ENCODE data around the gene CDC25B.

Gene CDC25B

DNA sequence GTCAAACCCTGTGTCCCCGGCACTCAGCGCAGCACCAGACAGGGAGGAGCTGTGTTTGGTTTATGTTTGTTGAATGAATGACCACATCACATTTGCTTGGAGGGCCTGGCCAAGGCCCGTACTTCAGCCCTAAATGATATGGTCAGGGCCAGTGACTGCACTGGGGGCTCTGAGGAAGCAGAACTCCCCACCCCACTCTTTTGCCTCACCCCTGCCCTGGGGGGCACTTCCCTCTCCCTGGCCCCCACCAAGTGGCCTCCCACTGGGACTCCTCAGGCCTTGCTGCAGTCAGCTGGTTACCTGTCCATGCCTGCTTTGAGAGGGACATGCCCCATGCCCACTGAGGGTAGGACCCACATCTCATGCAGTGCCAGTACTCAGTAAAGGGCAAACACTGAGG lies 31.5 kb upstream of the CDC25B start:
- DNase-seq, result no peak

DNA sequence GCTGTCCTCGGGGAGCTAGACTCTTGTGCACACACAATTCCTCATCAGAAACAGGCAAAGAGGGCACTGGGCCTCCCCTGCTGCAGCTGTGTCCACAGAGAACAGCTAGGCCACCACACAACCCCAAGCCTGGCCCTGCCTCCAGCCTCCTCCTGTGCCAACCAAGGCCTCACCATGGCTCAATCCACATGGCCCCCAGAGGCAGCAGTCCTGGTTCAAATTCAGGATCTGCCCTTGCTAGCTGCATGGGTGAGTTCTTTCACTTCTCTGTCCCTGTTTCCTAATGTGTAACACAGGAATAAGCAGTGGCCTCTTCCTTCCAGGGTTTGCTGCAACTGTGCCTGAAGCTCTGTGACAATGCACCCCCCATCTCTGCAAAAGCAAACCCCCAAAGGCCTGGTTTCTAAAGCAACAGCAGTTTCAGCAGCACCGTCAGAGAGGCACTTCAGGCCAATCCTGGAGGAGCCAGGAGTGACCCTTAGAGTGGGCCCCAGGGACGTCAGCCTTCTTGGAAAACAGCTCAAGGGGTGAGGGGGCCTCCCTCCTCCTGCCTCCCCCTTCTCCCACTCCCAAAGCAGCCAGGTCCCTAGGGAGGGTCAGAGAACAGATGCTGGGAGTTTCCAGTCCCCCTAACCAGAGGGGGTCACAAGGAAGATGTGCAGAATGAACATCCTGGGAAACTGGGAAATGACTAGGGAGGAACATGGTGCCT lies 30.8 kb upstream of the CDC25B start:
- no peak for DNase-seq

DNA sequence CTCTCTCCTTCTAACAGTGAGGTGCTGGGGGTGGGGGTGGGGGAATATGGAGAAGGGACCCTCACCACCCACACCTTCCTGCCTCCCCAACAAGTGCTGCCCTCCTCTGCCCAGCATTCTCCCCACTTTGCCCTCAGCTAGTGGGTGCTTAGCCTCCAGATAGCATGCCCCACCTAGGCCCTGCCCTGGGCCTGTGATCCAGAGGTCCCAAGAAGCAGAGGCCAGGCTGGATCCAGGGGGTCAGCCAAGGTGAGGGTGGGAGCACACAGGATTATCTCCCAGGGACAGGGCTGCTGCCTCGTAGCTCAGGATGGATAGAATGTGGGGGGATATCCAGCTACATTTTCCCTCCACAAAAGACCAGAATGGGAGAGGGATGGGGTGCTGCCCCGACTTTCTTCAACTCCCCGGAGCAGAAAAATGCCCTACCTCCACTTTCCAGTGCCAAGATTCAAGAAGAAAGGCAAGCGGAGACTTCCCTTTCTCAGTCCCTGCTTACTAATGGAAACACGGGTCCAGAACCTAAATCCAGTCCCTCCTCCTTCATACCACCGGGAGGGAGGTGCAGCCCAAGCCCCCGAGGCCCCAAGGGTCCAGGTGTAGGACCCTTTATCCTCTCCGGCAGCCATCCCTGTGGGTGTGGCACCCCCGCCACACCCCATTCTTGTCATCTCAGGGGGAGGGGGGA lies 29.5 kb upstream of the CDC25B start:
- no peak for DNase-seq

DNA sequence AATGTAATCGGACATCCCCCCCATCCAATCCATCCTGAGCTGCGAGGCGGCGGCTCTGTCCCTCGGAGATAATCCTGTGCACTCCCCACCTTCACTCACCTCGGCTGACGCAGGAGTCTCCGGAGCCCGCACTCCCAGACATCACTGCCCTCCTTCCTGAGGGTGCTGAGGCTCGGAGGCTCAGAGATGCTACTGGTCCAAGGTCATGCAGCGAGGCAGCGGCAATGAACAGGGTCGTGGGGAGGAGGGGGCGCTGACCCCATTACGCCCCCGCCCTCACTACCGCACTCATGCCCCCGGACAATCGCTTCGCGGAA lies 29.0 kb upstream of the CDC25B start:
- no peak for DNase-seq

DNA sequence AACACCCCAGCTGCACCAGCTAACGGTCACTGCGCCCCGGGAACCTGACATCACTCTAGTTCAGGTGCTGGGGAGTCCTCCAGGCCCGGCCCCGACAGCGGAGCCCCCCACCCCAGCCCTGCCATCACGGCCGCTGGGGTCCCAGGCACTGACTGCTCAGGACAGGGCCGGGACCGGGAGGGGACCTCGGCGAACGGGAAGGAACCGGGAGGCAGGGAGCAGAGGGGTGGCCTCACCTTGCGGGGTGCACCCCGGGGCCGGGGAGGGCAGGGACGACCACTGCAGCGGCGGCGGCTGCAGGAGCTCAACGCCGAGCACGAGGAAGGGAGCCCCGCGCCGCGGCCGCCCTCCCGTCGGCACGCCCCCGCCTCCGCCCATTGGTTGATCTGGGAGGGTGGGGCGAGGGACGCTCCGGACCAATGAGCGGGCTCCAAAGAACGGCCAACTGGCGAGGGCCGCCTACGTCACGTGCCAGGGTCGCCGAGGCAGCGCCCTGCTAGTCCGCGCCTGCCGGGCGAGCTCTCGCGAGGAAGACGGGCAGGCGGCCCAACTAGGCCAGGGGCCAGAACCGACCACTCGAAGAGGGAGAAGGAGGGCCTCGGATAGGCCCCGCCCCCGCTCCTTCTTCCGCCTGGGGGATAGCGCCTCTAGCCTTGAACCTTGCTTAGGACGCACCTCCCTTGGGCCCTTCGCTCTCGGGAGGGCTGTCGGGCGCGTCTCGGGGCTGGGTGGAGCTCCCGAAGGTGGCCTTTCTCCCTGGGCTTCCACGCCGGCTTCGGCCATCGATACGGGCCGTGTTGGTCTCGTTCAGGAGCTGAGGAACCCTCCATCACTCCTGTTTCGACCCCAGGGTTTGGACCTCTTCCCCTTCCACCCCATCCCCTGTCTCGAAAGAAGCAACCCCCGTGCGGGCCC lies 28.4 kb upstream of the CDC25B start, which contains the start of gene ADISSP:
TSS of gene ADISSP (minus strand) at position 327 of the 915 bp plus-strand sequence. CDS start 7,653 bp downstream, outside the sequence.
- peak; percentile 97 for DNase-seq

DNA sequence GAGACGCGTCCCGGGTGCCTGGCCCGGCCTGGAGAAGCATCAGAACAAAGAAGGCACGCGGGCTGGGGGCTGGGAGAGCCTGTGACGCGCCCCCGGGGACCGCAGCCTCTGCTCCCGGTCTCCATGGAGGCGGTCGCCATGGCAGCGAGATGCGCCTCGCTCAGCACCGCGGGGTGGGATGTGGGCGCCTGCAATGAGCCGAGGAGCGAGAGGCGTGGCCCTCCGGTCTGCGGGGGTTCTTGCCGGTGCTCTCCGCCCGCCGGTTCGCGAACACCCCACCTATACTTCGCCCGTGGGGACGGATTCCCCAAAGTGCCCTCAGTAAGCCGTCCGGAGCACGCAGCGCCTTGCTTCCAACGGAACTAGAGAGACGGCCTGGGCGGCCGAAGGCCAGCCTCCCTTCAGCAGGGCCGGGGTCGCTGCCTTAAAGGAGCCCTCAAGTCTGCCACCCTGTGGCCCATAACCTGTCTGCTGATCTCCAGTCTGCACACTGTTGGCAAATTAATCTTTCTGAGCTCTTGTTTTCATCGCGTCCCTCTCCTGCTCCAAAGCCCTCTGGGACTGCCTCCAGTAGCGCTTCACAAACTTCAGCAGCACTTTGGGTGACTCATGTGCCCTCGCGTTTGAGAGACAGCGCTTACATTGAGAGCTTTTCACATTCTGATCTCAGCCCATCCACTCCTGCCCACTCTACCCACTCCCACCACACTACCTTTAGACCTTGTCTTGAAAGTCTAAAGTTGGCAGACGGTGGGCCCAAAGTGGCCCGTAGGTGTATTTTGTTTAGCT lies 27.6 kb upstream of the CDC25B start:
- DNase-seq, result peak; percentile 73

DNA sequence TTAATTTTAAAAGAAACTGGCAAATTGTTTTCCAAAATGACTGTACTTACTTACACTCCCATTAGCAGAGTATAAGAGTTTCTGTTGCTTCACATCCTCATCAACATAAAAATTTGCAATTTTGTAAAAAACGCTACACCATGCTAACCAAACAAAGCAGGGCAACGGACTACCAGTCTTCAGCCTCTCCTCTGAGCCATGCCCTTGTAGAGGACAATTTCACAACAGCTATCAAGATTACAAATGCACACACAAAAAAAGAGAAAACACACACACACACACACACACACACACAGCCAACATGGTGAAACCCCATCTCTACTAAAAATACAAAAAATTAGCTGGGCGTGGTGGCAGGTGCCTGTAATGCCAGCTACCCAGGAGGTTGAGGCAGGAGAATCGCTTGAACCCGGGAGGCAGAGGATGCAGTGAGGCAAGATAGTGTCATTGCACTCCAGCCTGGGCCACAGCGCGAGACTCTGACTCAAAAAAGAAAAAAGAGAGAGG lies 24.5 kb upstream of the CDC25B start:
- no peak for DNase-seq

DNA sequence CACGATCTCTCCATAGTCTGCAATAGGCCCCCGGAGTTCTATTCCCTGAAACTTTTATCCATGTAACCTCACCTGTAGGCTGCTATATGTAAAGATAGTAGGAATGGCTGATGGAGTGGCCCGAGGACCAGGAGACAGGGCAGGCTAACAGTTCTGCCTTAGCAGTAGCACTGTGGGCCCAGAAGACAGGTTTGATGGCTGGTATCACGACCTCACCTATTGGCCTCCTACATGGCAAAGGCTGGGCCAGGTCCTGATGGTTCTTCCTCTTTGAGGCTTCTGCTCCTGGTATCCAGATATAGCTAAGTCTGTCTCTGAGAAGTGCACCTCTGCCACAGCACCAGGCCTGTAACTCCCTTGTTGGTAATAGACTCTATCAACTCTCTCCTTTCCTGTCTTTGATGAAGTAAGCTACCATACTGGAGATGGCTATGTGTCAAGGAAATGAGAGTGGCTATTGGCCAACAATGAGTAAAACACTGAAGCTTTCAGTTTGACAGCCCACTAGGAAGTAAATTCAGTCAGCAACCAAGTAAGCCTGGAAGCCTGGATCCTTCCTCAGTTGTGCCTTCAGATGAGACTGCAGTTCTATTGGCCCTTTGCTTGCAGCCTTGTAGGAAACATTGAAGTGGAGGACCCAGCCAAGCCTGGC lies 20.5 kb upstream of the CDC25B start:
- DNase-seq, result no peak

DNA sequence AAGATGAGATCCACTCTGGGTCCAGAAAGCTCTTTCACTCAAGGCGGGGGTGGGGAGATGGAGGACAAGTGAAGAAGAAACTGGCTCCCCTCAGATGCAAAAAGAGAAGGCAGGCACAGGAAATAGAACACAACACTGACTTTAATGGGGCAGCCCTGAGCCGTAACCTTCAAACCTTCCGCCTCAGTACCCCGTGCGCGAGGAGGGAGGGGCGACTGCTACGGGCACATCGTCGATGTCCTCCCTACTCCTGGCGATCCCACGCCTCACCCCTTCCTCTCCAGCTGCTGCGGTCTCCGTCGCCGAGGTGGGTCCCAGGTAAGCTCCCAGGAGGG lies 18.8 kb upstream of the CDC25B start:
- DNase-seq, result no peak

DNA sequence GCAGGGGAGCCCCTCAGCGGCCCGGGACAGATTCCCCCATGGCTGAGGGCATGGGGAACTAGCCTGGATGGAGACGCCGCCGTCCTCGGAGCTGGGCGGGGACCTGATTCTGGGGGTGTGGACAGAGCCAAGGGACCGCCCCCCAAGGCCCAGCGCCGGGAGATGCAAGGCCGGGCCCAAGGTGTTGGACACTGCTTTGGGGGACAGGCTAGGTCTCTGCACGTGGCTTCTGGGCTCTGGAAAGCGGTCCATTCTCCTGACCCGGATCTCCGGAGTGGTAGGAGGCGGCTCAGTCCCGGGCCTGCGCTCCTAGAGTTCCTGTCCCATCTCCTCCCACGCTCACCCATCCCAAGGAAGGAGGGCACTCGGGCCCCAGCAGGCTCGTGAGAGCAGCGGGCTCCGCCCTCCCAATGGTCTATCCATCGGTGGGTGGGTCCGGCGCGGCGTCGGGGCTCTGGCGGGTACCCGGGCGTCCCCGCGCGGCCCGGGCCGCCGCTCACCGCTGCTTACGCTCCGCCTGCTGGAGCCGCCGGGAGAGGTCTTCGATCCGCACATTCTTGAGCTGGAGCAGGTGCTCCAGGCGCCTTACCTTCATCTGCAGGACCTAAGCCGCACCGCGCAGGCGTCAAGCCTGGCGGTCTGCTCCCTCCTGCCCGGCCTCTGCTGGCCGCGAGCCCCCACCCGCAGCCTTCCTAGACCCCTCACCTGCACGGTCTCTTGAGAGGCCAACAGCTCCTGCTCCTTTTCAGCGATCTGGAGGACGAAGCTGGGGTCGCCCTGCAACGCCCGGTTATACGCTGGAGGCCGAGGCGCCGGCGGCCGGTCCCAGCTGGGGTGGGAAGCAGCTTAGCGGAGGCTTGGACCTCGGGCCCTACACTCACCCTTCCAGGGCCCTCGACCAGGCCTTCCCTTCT lies 18.1 kb upstream of the CDC25B start:
- peak; percentile 47 for DNase-seq

DNA sequence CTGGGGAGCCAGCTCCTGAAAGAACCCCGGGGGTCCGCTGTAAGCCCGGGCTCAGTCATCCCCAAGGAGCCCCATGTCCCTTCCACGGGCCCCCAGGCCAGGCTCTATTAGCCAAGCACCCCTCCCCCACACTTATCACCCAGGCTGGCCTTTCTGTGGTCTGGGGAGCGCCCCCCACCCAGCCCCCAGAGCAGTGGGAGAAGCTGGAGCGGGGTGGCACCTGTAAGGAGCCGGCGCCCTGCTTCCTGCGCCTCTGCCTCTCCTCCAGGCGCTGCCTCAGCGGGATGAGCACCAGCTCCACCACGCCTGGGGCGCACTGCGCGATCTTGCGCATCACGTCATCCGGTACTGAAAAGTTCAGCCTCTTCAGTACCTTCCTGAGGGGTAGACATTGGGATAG lies 17.1 kb upstream of the CDC25B start:
- no peak for DNase-seq

DNA sequence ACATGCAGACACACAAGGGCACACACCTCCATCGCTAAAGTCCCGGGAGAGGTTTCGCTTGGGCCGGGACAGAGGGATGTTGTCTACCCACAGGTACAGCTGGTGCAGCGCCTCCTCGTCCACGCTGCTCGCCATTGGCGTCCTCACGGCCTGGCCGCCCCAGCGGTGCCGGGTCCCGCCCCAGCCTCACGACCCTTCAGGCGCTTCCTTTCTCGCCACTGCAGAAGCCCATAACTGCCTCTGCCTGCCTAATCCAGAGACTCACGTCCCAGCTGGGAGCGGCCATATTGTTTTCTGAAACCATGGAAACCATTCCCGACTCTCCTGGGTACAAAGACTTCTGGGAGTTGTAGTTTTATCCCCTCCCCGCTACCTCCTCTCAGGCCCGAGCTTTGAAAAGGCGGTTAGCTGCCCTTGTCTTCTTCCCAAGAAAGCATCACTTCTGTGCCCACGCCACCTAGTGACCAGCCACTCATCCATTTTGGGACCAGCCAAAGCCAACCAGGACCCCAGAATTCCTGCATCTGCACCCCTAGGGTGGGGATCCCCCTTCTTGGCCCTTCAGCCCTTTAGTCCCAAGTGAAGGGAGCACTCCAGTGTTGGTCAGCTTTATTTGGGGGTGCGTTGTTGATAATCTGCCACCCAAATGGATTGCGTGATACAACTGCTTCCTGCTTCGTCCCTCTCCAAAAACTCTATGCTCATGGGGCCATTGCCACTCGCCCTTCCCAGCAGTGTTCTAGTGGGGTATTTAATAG lies 14.8 kb upstream of the CDC25B start, which contains the start of gene SPEF1:
TSS of gene SPEF1 (minus strand) at position 296 of the 758 bp plus-strand sequence. CDS start at position 135, 161 bp downstream.
- DNase-seq, result no peak

DNA sequence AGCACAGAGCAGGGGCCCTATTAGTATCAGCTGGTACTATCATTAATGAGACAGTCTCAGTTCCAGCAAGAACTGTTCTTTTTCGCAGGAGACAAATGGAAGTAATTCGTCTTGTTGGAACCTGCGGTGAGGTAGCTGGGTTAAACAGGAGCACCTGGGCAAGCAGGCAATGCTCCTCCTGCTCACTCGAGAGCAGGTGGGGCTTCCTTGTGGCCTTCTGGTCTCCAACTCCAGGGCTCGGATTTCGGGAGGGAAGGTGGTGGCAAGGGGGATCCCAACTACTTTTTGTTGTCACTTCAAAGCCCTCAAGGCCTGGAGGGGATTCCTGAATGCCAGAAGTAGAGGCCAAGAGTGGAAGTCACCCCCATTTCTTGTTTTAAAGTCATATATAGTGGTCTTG lies 13.5 kb upstream of the CDC25B start:
- no peak for DNase-seq

DNA sequence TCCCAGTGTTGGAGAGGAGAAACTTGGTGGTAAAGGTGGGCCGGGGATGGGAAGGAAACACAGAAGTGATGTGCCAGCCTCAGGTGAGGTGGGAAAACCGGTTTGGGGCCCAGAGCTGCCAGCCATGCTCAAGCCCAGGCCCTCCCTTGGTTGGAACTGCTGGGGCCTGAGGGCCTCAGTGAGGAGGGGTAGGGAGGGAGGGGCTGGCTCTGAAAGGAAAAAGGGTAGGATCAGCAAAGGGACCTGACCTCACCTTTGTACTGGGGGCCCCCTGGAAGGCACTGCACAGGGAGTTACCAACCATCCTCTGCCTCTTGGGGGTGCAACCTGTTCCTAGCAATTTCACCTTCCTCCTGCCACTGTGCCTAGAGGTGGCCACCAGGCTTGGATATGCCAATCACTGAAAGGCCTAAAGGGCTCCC lies 13.0 kb upstream of the CDC25B start:
- no peak for DNase-seq

DNA sequence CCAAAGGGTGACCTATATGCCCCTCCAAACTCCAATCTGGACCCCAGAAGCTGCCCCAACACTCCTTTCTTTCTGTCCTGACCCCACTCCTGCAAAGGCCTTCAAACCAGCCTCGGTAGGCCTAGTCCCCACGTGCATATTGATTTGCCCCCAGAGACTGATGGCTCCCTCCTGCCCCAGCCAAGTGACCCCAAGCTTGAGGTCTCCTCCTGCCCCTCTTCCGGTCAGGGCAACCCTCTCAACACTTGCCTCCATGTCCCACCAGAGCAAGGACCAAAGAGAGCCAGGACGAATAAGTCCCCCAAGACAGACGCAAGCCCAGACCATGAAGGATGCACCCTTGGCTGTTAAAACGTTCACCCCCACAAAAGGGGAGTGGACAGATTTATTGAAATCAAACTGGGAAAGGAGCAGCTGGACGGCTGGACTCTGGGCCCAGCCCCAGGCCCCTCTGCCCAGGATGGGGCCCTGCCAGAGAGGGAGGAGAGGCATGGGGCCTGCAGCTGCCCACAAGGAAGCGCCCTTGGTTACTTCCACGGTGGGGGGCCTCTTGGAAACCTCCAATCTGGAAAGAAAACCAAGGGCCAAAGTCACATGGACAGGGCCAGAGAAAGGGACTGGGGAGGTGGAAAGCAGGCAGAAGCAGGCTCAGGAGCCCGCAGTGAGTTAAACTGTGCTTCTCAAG lies 12.5 kb upstream of the CDC25B start:
- no peak for DNase-seq

DNA sequence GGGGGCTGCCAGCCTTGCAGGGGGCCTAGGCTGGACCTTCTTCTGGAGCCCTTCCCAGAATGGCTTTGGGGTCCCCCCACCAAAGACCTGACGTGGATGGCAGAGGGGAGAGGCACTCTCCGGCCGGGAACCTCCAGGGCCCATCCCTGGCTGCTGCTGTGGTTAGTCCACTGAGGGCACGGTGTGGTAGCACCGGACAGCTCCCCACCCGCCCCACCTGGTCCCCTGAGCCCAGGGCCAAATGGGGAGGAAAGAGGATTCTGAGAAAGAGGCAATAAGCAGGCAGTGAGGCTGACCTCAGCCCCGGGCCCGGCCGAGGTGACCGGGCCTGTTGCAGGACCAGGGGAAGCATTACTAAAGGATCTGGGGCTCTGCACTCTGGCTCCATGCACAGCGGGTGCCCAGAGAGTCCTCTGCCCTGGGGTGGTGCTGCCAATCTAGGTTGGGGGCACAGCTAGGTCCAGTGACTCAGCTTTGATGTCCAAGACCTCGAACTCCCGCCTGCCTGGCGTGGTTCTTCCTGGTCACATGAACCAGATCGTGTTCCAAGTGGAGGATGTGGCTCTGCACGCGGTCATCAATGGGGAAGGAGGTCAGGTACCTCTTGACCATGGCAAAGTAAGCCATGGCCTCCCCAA lies 11.8 kb upstream of the CDC25B start:
- no peak for DNase-seq

DNA sequence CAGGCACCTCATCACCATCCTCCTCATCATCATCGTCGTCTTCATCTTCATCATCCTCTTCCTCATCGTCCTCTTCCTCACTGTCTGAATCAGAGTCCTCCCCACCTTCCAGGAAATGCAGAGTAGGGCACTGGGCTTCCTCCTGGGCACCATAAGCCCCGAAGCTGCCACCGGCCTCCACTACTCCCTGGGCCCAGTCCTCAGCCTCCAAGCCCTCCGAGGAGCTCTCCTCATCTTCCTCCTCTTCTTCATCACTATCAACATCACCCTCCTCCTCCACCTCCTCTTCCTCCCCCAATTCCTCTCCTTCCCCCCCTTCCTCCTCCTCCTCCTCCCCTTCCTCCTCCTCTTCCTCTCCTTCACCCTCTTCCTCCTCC lies 11.3 kb upstream of the CDC25B start:
- DNase-seq, result no peak

DNA sequence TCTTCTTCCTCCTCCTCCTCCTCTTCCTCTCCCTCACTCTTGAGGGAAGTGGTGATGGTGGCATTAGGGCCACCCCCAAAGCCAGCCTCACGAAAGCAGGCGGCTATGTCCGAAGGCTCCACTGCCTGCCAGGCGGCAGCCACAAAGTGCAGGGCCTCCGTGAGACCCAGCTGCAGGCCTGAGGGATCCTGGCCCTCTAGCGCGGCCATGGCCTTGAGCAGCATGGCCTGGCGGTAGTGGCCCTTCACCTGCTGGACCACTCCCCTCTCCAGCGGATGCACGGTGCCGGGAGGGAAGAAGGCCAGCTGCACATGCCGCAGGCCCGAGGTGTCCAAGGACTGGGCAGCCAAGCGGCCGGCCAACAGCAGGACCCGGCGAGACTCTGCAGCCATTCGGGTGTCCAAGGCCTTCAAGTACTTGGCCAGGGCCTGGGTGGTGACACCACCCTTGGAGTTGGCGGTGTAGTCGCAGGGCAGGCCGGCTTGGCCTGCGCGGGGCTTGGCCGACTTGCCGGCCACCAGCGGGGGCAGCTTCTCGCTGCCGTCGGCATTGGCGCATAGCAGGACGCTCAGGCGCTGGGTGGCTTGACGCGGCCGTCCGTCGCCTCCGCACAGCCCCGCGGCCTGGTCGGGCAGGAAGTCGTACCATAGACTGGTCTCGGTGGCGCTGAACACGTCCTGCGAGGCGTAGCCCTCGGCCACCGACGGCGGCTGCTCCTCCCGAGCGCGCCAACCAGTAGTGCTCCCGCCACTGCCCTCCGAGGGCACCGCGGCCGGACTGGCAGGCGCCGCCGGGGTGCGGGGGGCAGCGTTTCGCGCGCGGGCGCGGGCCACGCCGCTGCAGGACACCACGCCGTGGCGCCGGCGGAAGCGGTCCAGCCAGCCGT lies 10.6 kb upstream of the CDC25B start:
- DNase-seq, result no peak
